Loucy (cell line): ENCODE data around the gene GOLIM4.

ENCODE experiments used
- H2AFZ ChIP-seq: fragments of 200-600 bp; sonication (generic); 2 replicates; pipeline ENCODE4 v1.6.0; 2016; ENCODE audit warnings: antibody characterized with exemption, mild to moderate bottlenecking, low read length, moderate library complexity
- H3F3A ChIP-seq: fragments of 200-600 bp; 2 replicates; pipeline ENCODE4 v1.6.0; 2016; ENCODE audit warnings: antibody characterized with exemption, low read depth, mild to moderate bottlenecking
- H3K27me3 ChIP-seq: fragments of 200-600 bp; sonication (generic); 2 replicates; pipeline ENCODE4 v1.6.1; 2014; ENCODE audit warnings: low read length, mild to moderate bottlenecking; ENCODE audit not compliant: insufficient read depth, poor library complexity, severe bottlenecking
- H3K36me3 ChIP-seq: fragments of 200-600 bp; sonication (generic); 2 replicates; pipeline ENCODE4 v1.6.1; 2016; ENCODE audit warnings: low read length; ENCODE audit not compliant: insufficient read depth
- H3K4me1 ChIP-seq: fragments of 200-600 bp; sonication (generic); 2 replicates; pipeline ENCODE4 v1.5.1; 2014; ENCODE audit warnings: low read length, mild to moderate bottlenecking; ENCODE audit not compliant: insufficient read depth, poor library complexity, severe bottlenecking
- H3K4me2 ChIP-seq: fragments of 200-600 bp; sonication (generic); 2 replicates; pipeline ENCODE4 v1.6.0; 2014; ENCODE audit warnings: antibody characterized with exemption, low read length, low read depth, mild to moderate bottlenecking; ENCODE audit not compliant: poor library complexity, severe bottlenecking
- H3K4me3 ChIP-seq: fragments of 200-600 bp; sonication (generic); 2 replicates; pipeline ENCODE4 v1.5.1; 2014; ENCODE audit warnings: low read length, mild to moderate bottlenecking, mixed read lengths; ENCODE audit not compliant: poor library complexity, severe bottlenecking
- H3K79me2 ChIP-seq: fragments of 200-600 bp; sonication (generic); 2 replicates; pipeline ENCODE4 v1.6.1; 2014; ENCODE audit warnings: low read length; ENCODE audit not compliant: insufficient read depth
- H3K9ac ChIP-seq: fragments of 200-600 bp; sonication (generic); 2 replicates; pipeline ENCODE4 v1.6.0; 2014; ENCODE audit warnings: mild to moderate bottlenecking, low read depth, low read length, moderate library complexity; ENCODE audit not compliant: poor library complexity, severe bottlenecking
- H3K9me2 ChIP-seq: fragments of 200-600 bp; sonication (generic); replicated peaks from 2 replicates; pipeline ENCODE4 v1.6.1; 2016; ENCODE audit warnings: low read depth, low read length, mixed read lengths
- H3K9me3 ChIP-seq: fragments of 200-600 bp; sonication (generic); 2 replicates; pipeline ENCODE4 v1.6.1; 2014; ENCODE audit warnings: mild to moderate bottlenecking, antibody characterized with exemption, low read length, low read depth; ENCODE audit not compliant: insufficient read depth
- H4K20me1 ChIP-seq: fragments of 200-600 bp; sonication (generic); 2 replicates; pipeline ENCODE4 v1.6.0; 2014; ENCODE audit warnings: antibody characterized with exemption, low read length, mild to moderate bottlenecking; ENCODE audit not compliant: insufficient read depth, poor library complexity, severe bottlenecking
- EZH2phosphoT487 ChIP-seq: fragments of 200-600 bp; IDR thresholded peaks from 2 replicates; pipeline ENCODE4 v1.6.1; 2018; ENCODE audit warnings: antibody characterized with exemption, mild to moderate bottlenecking, moderate library complexity, borderline replicate concordance
- TF ChIP-seq, protein P1 (sequence below): fragments of 200-600 bp; sonication (generic); conservative IDR thresholded peaks from 2 replicates; pipeline ENCODE4 v1.5.1; 2014; ENCODE audit warnings: mild to moderate bottlenecking, antibody characterized with exemption, low read length

GOLIM4 gene

DNA sequence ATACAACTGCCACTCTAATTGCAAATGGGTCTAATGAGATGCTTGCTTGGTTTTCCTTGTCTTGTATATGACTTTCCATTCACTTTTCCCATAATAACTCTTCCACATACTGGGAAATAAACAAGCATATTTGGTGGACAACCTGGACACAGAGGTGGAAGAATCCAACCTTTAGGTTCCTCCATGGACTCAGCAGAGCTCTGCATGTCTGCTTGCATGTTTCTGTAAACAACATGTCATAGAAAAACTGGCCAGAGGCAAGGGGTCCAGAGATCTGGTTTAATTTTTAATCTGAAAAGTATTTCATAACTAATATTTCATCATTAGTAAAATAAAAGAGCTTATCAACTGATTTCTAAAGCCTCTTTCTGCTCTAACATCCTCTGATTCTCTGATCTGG is 30.2 kb downstream of the GOLIM4 start:
- Histone ChIP-seq H3K9me3 (no peaks in the 10 kb centered on the region), H3K9ac (no peak overlapping the region), H4K20me1 (no peaks in the 10 kb centered on the region), H3K9me2 (no peaks in the 10 kb centered on the region), H2AFZ (no peak overlapping the region), H3K4me1 (peaks cover 6% of the 10 kb centered on the region), H3K79me2 (no peaks in the 10 kb centered on the region), H3K4me2 (no peak overlapping the region), H3K36me3 (no peaks in the 10 kb centered on the region), H3K4me3 (no peak overlapping the region), H3F3A (no peaks in the 10 kb centered on the region), H3K27me3 (no peaks in the 10 kb centered on the region)
- TF ChIP-seq EZH2phosphoT487 = no peak
- TF ChIP-seq, protein P1, sequence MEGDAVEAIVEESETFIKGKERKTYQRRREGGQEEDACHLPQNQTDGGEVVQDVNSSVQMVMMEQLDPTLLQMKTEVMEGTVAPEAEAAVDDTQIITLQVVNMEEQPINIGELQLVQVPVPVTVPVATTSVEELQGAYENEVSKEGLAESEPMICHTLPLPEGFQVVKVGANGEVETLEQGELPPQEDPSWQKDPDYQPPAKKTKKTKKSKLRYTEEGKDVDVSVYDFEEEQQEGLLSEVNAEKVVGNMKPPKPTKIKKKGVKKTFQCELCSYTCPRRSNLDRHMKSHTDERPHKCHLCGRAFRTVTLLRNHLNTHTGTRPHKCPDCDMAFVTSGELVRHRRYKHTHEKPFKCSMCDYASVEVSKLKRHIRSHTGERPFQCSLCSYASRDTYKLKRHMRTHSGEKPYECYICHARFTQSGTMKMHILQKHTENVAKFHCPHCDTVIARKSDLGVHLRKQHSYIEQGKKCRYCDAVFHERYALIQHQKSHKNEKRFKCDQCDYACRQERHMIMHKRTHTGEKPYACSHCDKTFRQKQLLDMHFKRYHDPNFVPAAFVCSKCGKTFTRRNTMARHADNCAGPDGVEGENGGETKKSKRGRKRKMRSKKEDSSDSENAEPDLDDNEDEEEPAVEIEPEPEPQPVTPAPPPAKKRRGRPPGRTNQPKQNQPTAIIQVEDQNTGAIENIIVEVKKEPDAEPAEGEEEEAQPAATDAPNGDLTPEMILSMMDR = no peak

DNA sequence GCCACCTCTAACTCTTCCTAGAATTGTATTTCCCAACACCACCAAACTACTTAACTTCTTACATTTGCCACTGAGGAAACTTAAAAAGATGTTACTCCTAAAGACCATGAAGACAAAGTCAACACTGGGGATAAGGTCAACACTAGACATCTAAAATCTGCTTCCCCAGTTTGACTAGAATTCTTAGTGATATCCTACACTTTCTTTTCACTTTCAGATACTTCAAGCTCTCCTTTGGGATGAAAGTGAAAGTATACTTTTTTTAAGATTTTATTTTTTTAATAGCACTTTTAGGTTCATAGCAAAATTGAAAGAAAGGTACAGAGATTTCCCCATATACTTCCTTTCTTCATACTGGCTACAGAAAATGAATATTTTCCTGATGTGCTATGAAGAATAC is 32.6 kb downstream of the GOLIM4 start:
- H3K4me2 ChIP-seq = no peak overlapping the region
- TF ChIP-seq, protein P1 = no peak
- TF ChIP-seq EZH2phosphoT487 = no peak
- no peaks in the 10 kb centered on the region for H3K9me3 ChIP-seq
- H3K4me3 ChIP-seq = no peak overlapping the region
- no peaks in the 10 kb centered on the region for H3K27me3 ChIP-seq
- peaks cover 6% of the 10 kb centered on the region for H3K4me1 ChIP-seq
- no peak overlapping the region for H2AFZ ChIP-seq
- no peaks in the 10 kb centered on the region for H3K36me3 ChIP-seq
- peaks cover 5% of the 10 kb centered on the region; the same call in 1 of the 2 replicates for H3K79me2 ChIP-seq
- H3F3A ChIP-seq = no peaks in the 10 kb centered on the region
- no peaks in the 10 kb centered on the region for H4K20me1 ChIP-seq
- H3K9ac ChIP-seq = no peak overlapping the region
- H3K9me2 ChIP-seq = no peaks in the 10 kb centered on the region

GRCh38 chr3:168062679-168063078 is 33.0 kb downstream of the GOLIM4 start:
- H3K79me2 ChIP-seq = peaks cover 5% of the 10 kb centered on the region; the same call in 1 of the 2 replicates
- no peak overlapping the region for H3K4me2 ChIP-seq

More at GRCh38 chr3:168062679-168063078, 33.0 kb downstream of the GOLIM4 start:
- Histone ChIP-seq H3K9me2 (no peaks in the 10 kb centered on the region), H3K27me3 (no peaks in the 10 kb centered on the region), H3K9me3 (no peaks in the 10 kb centered on the region), H4K20me1 (no peaks in the 10 kb centered on the region), H3F3A (no peaks in the 10 kb centered on the region), H3K9ac (no peak overlapping the region), H3K4me1 (peaks cover 6% of the 10 kb centered on the region), H3K4me3 (no peak overlapping the region), H3K36me3 (no peaks in the 10 kb centered on the region), H2AFZ (no peak overlapping the region)
- TF ChIP-seq, protein P1 = no peak
- TF ChIP-seq EZH2phosphoT487 = no peak
